ENCODE data around the gene RTP1. TPM values are rescaled to one million over a fixed set of nuclear protein-coding genes. Genes with fewer than 3 reads are reported as not detected.

RTP1 gene
- total RNA-seq, 1 experiment from 2014 or later: not detected

- Histone ChIP-seq H3K9me2 (ENCODE audit: insufficient read depth) (no peaks in the 10 kb centered on the region), H3K4me2 (ENCODE audit: low read length) (no peak overlapping the region), H2AFZ (ENCODE audit: low read depth, low read length, poor library complexity, severe bottlenecking) (no peak overlapping the region), H3K4me1 (ENCODE audit: control insufficient read depth in 1 of 2, insufficient read depth in 2 of 2, low read length in 2 of 2) (peaks cover 0 to 5% of the 10 kb centered on the region in 2 experiments; a peak in 1 of 4 replicates), H3K27me3 (ENCODE audit: insufficient read depth, low read length) (no peaks in the 10 kb centered on the region), H3K27ac (ENCODE audit: low read depth, low read length) (no peak overlapping the region), H3K79me2 (ENCODE audit: insufficient read depth, low read length) (no peaks in the 10 kb centered on the region), H3K9me3 (ENCODE audit: control insufficient read depth in 1 of 2, insufficient read depth in 1 of 2, low read depth in 1 of 2, low read length in 2 of 2) (no peaks in the 10 kb centered on the region), H4K20me1 (ENCODE audit: insufficient read depth) (no peaks in the 10 kb centered on the region), H3K4me3 (replicated peaks in 1 of 2; ENCODE audit: low read depth in 1 of 2, low read length in 2 of 2) (no peak overlapping the region), H3K36me3 (ENCODE audit: control insufficient read depth in 1 of 2, insufficient read depth in 2 of 2, low read length in 2 of 2) (no peaks in the 10 kb centered on the region), H3K9ac (ENCODE audit: low read length) (no peak overlapping the region)
- POLR2A ChIA-PET: no interaction called here
- intact Hi-C loops (cut with micrococcal nuclease): no loop called here
- RAD21 ChIA-PET (ENCODE audit: low non-redundant PET in 1 of 2, low total read pairs in 2 of 2, uncharacterized antibody in 2 of 2, unreplicated experiment in 2 of 2): no interaction called here
- TF ChIP-seq TCF7L2 (IDR thresholded peaks at IDR 0.05; ENCODE audit: borderline replicate concordance, extremely low read depth, insufficient read depth, insufficient read length) (no peak), ATF3 (IDR thresholded peaks at IDR 0.05) (no peak), POLR2A (IDR thresholded peaks at IDR 0.05; ENCODE audit: borderline replicate concordance, extremely low read depth, insufficient read depth, insufficient read length) (no peak), ZNF274 (IDR thresholded peaks at IDR 0.05; ENCODE audit: low read depth, low read length) (no peak), CBX3 (IDR thresholded peaks at IDR 0.05; ENCODE audit: low read depth) (no peak), SRF (IDR thresholded peaks at IDR 0.05; ENCODE audit: low read depth) (no peak), YY1 (IDR thresholded peaks at IDR 0.05; ENCODE audit: extremely low read depth, insufficient replicate concordance, low read depth, low read length) (no peak), CEBPB (IDR thresholded peaks at IDR 0.05; ENCODE audit: low read depth) (no peak)
- no TSS peak for BruUV-seq (replicated peaks)
- DNase-seq (ENCODE audit: low read depth, low spot score) (no peak), ATAC-seq (no peak)
- CTCF ChIA-PET: no interaction called here
Observed at GRCh38 chr3:187212705-187213104, 15.4 kb downstream of the RTP1 start.

GRCh38 chr3:187213616-187214015 is 16.3 kb downstream of the RTP1 start:
- H3K4me2 ChIP-seq (ENCODE audit: low read length): no peak overlapping the region
- no peaks in the 10 kb centered on the region for H4K20me1 ChIP-seq (ENCODE audit: insufficient read depth)
- ChIA-PET POLR2A (no interaction called here), RAD21 (ENCODE audit: low non-redundant PET in 1 of 2, low total read pairs in 2 of 2, uncharacterized antibody in 2 of 2, unreplicated experiment in 2 of 2) (no interaction called here), CTCF (no interaction called here)
- no peak overlapping the region for H3K9ac ChIP-seq (ENCODE audit: low read length)
- intact Hi-C loops (cut with micrococcal nuclease): no loop called here
- ATAC-seq (no peak), DNase-seq (ENCODE audit: low read depth, low spot score) (no peak)
- H3K36me3 ChIP-seq (ENCODE audit: control insufficient read depth in 1 of 2, insufficient read depth in 2 of 2, low read length in 2 of 2): no peaks in the 10 kb centered on the region
- H3K9me2 ChIP-seq (ENCODE audit: insufficient read depth): no peaks in the 10 kb centered on the region
- no peak overlapping the region for H3K4me3 ChIP-seq (replicated peaks in 1 of 2; ENCODE audit: low read depth in 1 of 2, low read length in 2 of 2)
- TF ChIP-seq CBX3 (IDR thresholded peaks at IDR 0.05; ENCODE audit: low read depth): no peak
- TF ChIP-seq SP1 (IDR thresholded peaks at IDR 0.05; ENCODE audit: low read depth): no peak
- H3K27ac ChIP-seq (ENCODE audit: low read depth, low read length): no peak overlapping the region
- no TSS peak for BruUV-seq (replicated peaks)
- H3K79me2 ChIP-seq (ENCODE audit: insufficient read depth, low read length): no peaks in the 10 kb centered on the region
- no peaks in the 10 kb centered on the region for H3K9me3 ChIP-seq (ENCODE audit: control insufficient read depth in 1 of 2, insufficient read depth in 1 of 2, low read depth in 1 of 2, low read length in 2 of 2)
- H3K4me1 ChIP-seq (ENCODE audit: control insufficient read depth in 1 of 2, insufficient read depth in 2 of 2, low read length in 2 of 2): no peaks in the 10 kb centered on the region
- no peak overlapping the region for H2AFZ ChIP-seq (ENCODE audit: low read depth, low read length, poor library complexity, severe bottlenecking)
- no peaks in the 10 kb centered on the region for H3K27me3 ChIP-seq (ENCODE audit: insufficient read depth, low read length)
